Astrocyte (in vitro differentiated cells and primary cell): ENCODE results near the gene TFG.

Source experiments
- EZH2 ChIP-seq: IDR thresholded peaks from 2 replicates; pipeline ENCODE4 v1.6.1; 2012; ENCODE audit warnings: mild to moderate bottlenecking, low read length, inconsistent platforms; ENCODE audit not compliant: insufficient read depth
- TF ChIP-seq, protein P1 (sequence below): IDR thresholded peaks from 2 replicates; pipeline ENCODE4 v1.5.1; 2011; ENCODE audit warnings: low read depth, mild to moderate bottlenecking, inconsistent platforms, low read length, moderate library complexity; ENCODE audit not compliant: insufficient read depth

DNA sequence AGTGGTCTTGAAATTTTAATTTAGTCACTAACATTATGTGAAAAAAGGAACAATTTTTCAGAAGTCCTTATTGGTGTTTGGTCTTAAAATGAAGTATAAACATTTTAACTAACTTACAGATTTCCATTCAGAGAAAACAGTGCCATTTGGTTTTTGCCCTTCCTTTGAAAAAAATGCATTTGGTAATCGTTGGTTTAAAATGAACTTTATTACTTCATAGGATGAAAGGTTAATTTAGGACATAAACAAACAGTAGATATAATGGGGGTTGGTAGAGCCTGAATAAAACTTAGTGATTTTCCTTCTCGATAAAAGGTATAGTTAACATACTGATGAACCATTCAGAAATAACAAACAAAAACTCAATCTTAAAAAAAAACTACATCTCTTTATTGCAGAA, 39.7 kb downstream of the TFG start:
- TF ChIP-seq, protein P1, sequence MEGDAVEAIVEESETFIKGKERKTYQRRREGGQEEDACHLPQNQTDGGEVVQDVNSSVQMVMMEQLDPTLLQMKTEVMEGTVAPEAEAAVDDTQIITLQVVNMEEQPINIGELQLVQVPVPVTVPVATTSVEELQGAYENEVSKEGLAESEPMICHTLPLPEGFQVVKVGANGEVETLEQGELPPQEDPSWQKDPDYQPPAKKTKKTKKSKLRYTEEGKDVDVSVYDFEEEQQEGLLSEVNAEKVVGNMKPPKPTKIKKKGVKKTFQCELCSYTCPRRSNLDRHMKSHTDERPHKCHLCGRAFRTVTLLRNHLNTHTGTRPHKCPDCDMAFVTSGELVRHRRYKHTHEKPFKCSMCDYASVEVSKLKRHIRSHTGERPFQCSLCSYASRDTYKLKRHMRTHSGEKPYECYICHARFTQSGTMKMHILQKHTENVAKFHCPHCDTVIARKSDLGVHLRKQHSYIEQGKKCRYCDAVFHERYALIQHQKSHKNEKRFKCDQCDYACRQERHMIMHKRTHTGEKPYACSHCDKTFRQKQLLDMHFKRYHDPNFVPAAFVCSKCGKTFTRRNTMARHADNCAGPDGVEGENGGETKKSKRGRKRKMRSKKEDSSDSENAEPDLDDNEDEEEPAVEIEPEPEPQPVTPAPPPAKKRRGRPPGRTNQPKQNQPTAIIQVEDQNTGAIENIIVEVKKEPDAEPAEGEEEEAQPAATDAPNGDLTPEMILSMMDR: no peak
- no peak for TF ChIP-seq EZH2
